ENCODE data around the gene CALML3.
"Not testable (repeated sequence)": the region's sequence is repeated elsewhere in the genome, so short reads cannot be mapped to it uniquely, and the experiment has no call there.

CALML3 gene

DNA sequence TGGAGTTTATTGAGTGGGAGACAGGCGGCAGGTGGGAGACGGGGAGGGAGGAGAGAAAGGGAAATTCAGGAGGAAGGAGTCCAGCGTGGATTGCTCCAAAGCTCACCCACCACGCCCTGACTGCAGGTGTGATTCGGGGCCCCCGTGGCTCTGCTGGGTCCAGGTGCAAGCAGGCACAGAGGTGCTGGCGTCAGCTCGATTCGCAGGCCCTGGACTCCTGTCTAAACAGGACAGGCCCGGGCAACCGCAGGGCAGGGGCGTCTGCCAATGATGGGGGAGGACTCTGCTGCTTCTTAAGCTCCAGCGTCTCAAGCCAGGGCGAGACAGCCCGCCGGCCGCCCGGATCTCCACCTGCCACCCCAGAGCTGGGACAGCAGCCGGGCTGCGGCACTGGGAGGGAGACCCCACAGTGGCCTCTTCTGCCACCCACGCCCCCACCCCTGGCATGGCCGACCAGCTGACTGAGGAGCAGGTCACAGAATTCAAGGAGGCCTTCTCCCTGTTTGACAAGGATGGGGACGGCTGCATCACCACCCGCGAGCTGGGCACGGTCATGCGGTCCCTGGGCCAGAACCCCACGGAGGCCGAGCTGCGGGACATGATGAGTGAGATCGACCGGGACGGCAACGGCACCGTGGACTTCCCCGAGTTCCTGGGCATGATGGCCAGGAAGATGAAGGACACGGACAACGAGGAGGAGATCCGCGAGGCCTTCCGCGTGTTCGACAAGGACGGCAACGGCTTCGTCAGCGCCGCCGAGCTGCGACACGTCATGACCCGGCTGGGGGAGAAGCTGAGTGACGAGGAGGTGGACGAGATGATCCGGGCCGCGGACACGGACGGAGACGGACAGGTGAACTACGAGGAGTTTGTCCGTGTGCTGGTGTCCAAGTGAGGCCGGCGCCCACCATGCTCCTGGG, at the start of gene CALML3:
TSS of gene CALML3 (plus strand) at position 321 of the 920 bp plus-strand sequence. CDS start at position 446, 125 bp downstream.
- Histone ChIP-seq H3K9me3 (ENCODE audit: control insufficient read depth, low read length) (no peaks in the 10 kb centered on the region), H3K9ac (ENCODE audit: low read length) (no peak within 1 kb of the TSS), H3K4me1 (ENCODE audit: control insufficient read depth, insufficient read depth, low read length) (peaks cover 16% of the 10 kb centered on the region), H3K27me3 (ENCODE audit: control insufficient read depth, insufficient read depth, low read length) (no peaks in the 10 kb centered on the region), H3K4me3 (ENCODE audit: low read length) (no peak within 1 kb of the TSS), H3K36me3 (ENCODE audit: control insufficient read depth, insufficient read depth, low read length) (no peaks in the 10 kb centered on the region)

DNA sequence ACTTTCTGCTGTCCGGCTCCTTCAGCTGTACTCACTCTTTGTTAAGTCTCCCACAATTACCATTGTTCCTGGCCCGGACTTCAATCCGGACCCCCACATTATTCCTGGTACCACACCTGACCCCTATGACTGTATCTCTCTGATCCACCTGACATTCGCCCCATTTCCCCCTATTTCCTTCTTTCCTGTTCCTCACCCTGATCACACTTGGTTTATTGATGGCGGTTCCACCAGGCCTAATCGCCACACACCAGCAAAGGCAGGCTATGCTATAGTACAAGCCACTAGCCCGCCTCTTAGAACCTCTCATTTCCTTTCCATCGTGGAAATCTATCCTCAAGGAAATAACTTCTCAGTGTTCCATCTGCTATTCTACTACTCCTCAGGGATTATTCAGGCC, 49.7 kb upstream of the CALML3 start:
- not testable (repeated sequence) for H3K9me3 ChIP-seq (ENCODE audit: control insufficient read depth, low read length); H3K27me3 ChIP-seq (ENCODE audit: control insufficient read depth, insufficient read depth, low read length); H3K36me3 ChIP-seq (ENCODE audit: control insufficient read depth, insufficient read depth, low read length); H3K9ac ChIP-seq (ENCODE audit: low read length); H3K4me1 ChIP-seq (ENCODE audit: control insufficient read depth, insufficient read depth, low read length); H3K4me3 ChIP-seq (ENCODE audit: low read length)

DNA sequence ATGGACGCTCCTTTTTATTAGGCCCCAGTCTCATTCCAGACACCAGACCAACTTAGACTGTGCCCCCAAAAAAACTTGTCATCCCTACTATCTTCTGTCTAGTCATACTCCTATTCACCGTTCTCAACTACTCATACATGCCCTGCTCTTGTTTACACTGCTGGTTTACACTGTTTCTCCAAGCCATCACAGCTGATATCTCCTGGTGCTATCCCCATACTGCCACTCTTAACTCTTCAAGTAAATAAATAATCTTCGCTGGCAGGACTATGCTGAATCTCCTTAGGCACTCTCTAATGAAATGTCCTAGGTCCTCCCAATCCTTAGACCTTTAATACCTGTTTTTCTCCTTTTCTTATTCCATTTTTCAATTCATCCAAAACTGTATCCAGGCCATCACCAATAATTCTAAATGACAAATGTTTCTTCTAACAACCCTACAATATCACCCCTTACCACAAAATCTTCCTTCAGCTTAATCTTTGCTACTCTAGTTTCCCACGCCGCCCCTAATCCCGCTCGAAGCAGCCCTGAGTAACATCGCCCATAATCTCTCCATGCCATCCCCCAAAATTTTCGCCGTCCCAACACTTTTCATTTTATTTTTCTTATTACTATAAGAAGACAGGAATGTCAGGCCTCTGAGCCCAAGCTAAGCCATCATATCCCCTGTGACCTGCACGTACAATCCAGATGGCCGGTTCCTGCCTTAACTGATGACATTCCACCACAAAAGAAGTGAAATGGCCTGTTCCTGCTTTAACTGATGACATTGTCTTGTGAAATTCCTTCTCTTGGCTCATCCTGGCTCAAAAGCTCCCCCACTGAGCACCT, 48.6 kb upstream of the CALML3 start:
- H3K9me3 ChIP-seq (ENCODE audit: control insufficient read depth, low read length); H3K36me3 ChIP-seq (ENCODE audit: control insufficient read depth, insufficient read depth, low read length); H3K4me1 ChIP-seq (ENCODE audit: control insufficient read depth, insufficient read depth, low read length); H3K4me3 ChIP-seq (ENCODE audit: low read length); H3K27me3 ChIP-seq (ENCODE audit: control insufficient read depth, insufficient read depth, low read length); H3K9ac ChIP-seq (ENCODE audit: low read length): not testable (repeated sequence)

DNA sequence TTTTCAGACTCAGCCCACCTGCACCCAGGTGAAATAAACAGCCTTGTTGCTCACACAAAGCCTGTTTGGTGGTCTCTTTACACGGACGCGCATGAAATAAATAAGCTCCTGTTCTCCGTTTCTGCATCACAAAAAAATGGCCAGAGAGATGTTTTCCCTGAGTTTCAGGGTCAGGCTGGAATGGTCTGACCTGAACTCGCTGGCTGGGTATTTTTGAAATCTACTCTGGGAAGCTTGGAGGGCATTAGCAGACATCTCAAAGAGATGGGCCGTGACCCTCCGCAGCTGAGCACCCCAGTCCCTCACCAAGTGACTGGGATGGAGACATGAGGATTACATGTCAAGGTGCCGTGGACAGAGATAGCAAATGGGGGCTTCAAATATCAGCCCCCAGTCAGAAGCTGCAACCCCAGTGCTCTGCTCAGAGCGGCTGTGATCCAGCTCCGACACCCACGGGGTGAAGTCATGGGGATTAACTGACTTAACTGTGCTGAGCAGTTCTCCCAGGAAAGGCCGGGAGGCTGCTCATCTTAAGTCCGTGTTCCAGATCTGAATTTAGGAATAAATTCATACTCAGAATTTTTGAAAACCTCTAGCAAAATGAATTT, 47.7 kb upstream of the CALML3 start:
- no peak overlapping the region for H3K9ac ChIP-seq (ENCODE audit: low read length)
- H3K9me3 ChIP-seq (ENCODE audit: control insufficient read depth, low read length), result no peaks in the 10 kb centered on the region
- H3K36me3 ChIP-seq (ENCODE audit: control insufficient read depth, insufficient read depth, low read length), result no peaks in the 10 kb centered on the region
- H3K4me3 ChIP-seq (ENCODE audit: low read length), result no peak overlapping the region
- H3K4me1 ChIP-seq (ENCODE audit: control insufficient read depth, insufficient read depth, low read length), result peaks cover 9% of the 10 kb centered on the region
- no peaks in the 10 kb centered on the region for H3K27me3 ChIP-seq (ENCODE audit: control insufficient read depth, insufficient read depth, low read length)

DNA sequence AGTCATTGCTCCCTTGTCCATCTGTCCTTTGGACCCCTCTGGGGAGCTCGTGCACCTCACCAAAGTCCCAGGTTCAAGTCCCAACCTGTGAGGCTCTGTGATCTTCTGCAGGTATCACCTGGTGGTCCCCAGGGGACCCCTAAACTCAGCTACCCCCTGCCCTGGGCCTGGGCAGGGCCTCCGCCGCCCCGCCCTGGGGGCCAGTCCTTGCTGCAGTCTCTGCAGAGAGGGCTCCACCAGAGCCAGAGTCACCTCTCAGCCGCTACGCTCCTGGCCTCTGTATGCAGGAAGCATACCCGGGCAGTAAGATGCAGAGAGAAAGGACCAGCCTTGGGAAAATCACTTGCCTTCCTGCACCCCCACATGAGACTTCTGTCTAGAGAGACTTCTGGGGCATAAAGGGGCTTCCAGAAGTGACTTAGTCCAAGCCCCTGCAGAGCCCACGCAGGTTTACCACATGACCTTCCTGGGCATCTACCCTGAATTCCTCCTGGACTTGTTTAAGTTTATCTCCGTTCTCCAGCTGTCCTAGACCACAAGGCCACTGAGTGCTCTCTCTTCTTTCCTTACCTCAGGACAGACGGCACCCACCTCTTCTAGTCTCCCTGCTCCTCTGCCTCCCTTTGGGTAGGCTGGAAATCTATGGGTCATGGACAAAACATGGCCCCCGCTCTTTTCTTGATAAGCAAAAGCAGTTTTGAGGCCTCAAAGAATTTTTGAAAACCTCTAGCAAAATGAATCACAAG, 46.6 kb upstream of the CALML3 start:
- peaks cover 9% of the 10 kb centered on the region for H3K4me1 ChIP-seq (ENCODE audit: control insufficient read depth, insufficient read depth, low read length)
- no peaks in the 10 kb centered on the region for H3K9me3 ChIP-seq (ENCODE audit: control insufficient read depth, low read length)
- H3K27me3 ChIP-seq (ENCODE audit: control insufficient read depth, insufficient read depth, low read length), result no peaks in the 10 kb centered on the region
- no peaks in the 10 kb centered on the region for H3K36me3 ChIP-seq (ENCODE audit: control insufficient read depth, insufficient read depth, low read length)
- no peak overlapping the region for H3K4me3 ChIP-seq (ENCODE audit: low read length)
- no peak overlapping the region for H3K9ac ChIP-seq (ENCODE audit: low read length)

DNA sequence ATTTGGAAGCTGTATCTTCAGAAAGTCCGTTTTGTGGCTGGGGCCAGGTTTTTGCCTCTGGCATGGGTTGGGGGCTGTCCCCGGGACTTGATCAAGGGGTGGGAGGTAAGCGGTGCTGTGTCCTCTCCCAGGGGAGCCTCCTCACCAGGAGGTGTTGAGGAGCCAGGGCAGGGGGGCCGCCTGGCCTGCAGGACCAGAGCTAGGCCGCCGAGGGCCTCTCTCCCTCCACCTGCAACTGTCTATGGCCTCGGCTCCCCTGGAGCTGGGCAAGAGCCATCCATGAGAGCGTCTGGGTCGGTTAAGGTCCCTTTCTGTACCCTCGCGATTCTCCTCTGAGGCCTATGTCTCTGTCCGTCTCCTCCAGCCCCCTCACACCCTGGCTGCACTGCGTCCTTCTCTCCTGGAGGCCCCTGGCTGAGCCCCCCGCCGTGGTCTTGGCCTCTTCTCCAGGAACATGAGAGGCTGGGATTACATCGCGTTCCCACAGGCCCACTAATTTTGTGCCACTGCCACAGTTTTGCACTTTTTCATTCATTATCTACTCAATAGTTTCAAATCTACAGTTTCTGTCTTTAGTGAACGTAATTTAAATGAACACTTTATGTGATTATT, 46.0 kb upstream of the CALML3 start:
- peaks cover 9% of the 10 kb centered on the region for H3K4me1 ChIP-seq (ENCODE audit: control insufficient read depth, insufficient read depth, low read length)
- no peaks in the 10 kb centered on the region for H3K27me3 ChIP-seq (ENCODE audit: control insufficient read depth, insufficient read depth, low read length)
- no peaks in the 10 kb centered on the region for H3K36me3 ChIP-seq (ENCODE audit: control insufficient read depth, insufficient read depth, low read length)
- H3K4me3 ChIP-seq (ENCODE audit: low read length), result no peak overlapping the region
- no peaks in the 10 kb centered on the region for H3K9me3 ChIP-seq (ENCODE audit: control insufficient read depth, low read length)
- no peak overlapping the region for H3K9ac ChIP-seq (ENCODE audit: low read length)

DNA sequence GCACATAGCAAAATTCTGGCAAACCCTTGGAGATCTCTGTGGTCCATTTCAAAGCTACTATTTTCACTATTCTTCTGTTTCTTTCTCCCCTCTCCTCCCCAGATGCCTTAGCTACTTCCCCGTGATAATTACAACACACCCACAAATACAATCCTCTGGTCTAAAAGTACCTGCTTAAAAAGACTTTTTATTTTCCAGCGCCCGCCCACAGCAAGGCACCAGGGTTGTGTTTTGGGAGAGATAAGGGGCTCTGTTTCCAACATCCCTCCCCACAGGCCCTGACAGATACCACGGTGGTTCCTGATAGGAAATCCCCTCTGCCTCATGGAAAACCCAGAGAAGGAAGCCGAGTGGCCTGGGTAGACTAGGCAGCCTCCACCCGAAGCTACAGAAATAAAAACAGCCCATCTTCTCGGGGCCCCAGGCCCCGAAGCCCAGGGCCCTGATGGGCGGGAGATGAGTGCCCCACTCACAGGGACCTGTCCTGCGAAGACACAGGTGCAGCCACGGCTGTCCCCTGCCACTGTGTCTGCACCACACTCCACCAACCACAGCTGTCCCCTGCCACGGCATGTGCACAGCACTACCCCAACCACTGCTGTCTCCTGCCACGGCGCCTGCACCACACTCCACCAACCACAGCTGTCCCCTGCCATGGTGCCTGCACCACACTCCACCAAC, 45.1 kb upstream of the CALML3 start:
- H3K4me1 ChIP-seq (ENCODE audit: control insufficient read depth, insufficient read depth, low read length), result peaks cover 9% of the 10 kb centered on the region
- H3K27me3 ChIP-seq (ENCODE audit: control insufficient read depth, insufficient read depth, low read length), result no peaks in the 10 kb centered on the region
- no peaks in the 10 kb centered on the region for H3K36me3 ChIP-seq (ENCODE audit: control insufficient read depth, insufficient read depth, low read length)
- H3K4me3 ChIP-seq (ENCODE audit: low read length), result no peak overlapping the region
- H3K9ac ChIP-seq (ENCODE audit: low read length), result no peak overlapping the region
- no peaks in the 10 kb centered on the region for H3K9me3 ChIP-seq (ENCODE audit: control insufficient read depth, low read length)

DNA sequence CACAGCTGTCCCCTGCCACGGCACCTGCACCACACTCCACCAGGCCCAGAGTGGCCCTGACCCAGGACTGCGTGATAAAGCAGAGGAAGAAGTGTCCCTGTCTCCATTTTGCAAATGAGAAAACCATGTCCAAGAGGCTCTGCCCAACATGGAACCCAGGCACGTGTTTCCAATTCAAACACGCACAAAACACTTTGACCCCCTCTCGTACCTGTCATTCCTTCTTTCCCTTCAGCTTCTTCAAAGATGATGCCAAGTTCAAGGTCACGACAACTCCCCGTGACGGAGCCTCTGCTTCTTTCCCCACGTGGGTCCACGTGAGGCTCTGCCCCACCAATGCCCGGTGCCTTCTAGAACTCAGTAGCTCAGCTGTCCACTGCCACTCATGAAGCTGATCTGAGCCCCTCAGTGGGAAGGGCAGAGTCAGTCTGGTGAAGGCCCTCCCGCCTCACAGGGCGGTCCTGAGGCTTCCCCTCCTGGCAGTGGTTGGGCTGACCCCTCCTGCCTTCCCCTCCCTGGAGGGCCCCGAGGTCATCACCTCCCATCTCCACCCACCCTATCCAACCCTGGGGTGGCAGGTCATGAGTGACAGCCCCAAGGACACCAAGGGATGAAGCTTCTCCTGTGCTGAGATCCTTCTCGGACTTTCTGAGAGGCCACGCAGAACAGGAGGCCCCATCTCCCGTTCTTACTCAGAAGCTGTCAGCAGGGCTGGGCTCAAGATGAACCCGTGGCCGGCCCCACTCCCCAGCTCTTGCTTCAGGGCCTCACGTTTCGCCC, 44.4 kb upstream of the CALML3 start:
- Histone ChIP-seq H3K9ac (ENCODE audit: low read length) (no peak overlapping the region), H3K27me3 (ENCODE audit: control insufficient read depth, insufficient read depth, low read length) (no peaks in the 10 kb centered on the region)

DNA sequence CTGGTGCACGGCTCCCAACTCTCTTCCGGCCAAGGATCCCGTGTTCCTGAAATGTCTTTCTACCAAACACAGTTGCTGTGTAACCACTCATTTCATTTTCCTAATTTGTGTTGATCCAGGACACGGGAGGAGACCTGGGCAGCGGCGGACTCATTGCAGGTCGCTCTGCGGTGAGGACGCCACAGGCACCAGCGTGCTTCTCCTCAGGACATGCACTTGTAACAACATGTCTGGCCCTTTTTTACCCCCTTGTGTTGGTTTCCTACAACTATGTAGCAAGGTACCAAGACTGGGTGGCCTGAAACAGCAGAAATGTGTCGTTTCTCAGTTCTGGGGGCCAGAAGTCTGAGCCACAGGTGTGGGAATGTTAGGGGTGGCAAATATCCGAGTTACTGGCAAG, 43.6 kb upstream of the CALML3 start:
- no peak overlapping the region for H3K4me3 ChIP-seq (ENCODE audit: low read length)
- peaks cover 9% of the 10 kb centered on the region for H3K4me1 ChIP-seq (ENCODE audit: control insufficient read depth, insufficient read depth, low read length)
- H3K36me3 ChIP-seq (ENCODE audit: control insufficient read depth, insufficient read depth, low read length), result no peaks in the 10 kb centered on the region
- no peak overlapping the region for H3K9ac ChIP-seq (ENCODE audit: low read length)
- H3K9me3 ChIP-seq (ENCODE audit: control insufficient read depth, low read length), result no peaks in the 10 kb centered on the region
- H3K27me3 ChIP-seq (ENCODE audit: control insufficient read depth, insufficient read depth, low read length), result no peaks in the 10 kb centered on the region

More for the DNA sequence above, 44.4 kb upstream of the CALML3 start:
- Histone ChIP-seq H3K4me3 (ENCODE audit: low read length) (no peak overlapping the region), H3K9me3 (ENCODE audit: control insufficient read depth, low read length) (no peaks in the 10 kb centered on the region), H3K36me3 (ENCODE audit: control insufficient read depth, insufficient read depth, low read length) (no peaks in the 10 kb centered on the region), H3K4me1 (ENCODE audit: control insufficient read depth, insufficient read depth, low read length) (peaks cover 9% of the 10 kb centered on the region)

DNA sequence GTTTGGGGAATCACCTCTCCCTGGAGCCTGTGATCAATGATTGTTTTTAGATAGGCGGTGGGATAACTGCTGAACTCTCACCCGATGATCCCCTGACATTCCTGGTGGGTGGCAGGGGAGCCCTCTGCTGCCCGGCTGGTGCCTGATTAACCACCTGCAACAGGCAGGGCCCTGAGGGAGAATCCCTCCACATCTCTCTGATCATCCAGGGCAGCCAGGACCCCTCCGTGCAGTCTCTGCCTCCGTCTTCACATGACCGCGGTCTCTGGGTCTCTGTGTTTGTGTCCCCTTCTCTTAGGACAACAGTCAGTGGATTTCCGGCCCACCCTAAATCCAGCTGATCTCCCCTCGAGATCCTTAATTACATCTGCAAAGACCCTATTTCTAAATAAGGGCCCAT, 42.7 kb upstream of the CALML3 start:
- H3K36me3 ChIP-seq (ENCODE audit: control insufficient read depth, insufficient read depth, low read length), result no peaks in the 10 kb centered on the region
- no peak overlapping the region for H3K9ac ChIP-seq (ENCODE audit: low read length)
- peaks cover 13% of the 10 kb centered on the region for H3K4me1 ChIP-seq (ENCODE audit: control insufficient read depth, insufficient read depth, low read length)
- no peaks in the 10 kb centered on the region for H3K27me3 ChIP-seq (ENCODE audit: control insufficient read depth, insufficient read depth, low read length)
- no peaks in the 10 kb centered on the region for H3K9me3 ChIP-seq (ENCODE audit: control insufficient read depth, low read length)
- H3K4me3 ChIP-seq (ENCODE audit: low read length), result no peak overlapping the region

Measured in mucosa of stomach (tissue), 1 donor.